RWPE2 (cell line): ENCODE measurements around the gene ZFY.

ENCODE experiments used
- ATAC-seq: fragments of 200-7000 bp; cut with Tn5 transposase; 3 replicates; pipeline ENCODE4 v1.9.1; 2021; ENCODE audit warnings: low read depth
- DNase-seq: peaks from one replicate; pipeline ENCODE4 v3.0.0-alpha.2; 2020; ENCODE audit warnings: low spot score
- H3K27ac ChIP-seq: fragments of 450-650 bp; 2 replicates; pipeline ENCODE4 v1.5.1; 2017; ENCODE audit warnings: mild to moderate bottlenecking; ENCODE audit not compliant: poor library complexity, severe bottlenecking
- H3K27me3 ChIP-seq: fragments of 250-450 bp; sonication (Bioruptor Pico); 2 replicates; pipeline ENCODE4 v1.5.1; 2021; ENCODE audit warnings: mild to moderate bottlenecking, moderate library complexity; ENCODE audit not compliant: insufficient read depth, poor library complexity, severe bottlenecking
- H3K36me3 ChIP-seq: fragments of 250-450 bp; sonication (Bioruptor Pico); 2 replicates; pipeline ENCODE4 v1.5.1; 2020; ENCODE audit warnings: low read depth, mild to moderate bottlenecking, moderate library complexity
- H3K4me1 ChIP-seq: fragments of 250-450 bp; sonication (Bioruptor Pico); 2 replicates; pipeline ENCODE4 v1.5.1; 2021; ENCODE audit warnings: mild to moderate bottlenecking, moderate library complexity; ENCODE audit not compliant: insufficient read depth, poor library complexity, severe bottlenecking
- H3K4me3 ChIP-seq: fragments of 250-450 bp; sonication (Bioruptor Pico); 2 replicates; pipeline ENCODE4 v1.5.1; 2021; ENCODE audit warnings: mild to moderate bottlenecking, moderate library complexity; ENCODE audit not compliant: severe bottlenecking
- H3K9me3 ChIP-seq: fragments of 250-450 bp; sonication (Bioruptor Pico); 2 replicates; pipeline ENCODE4 v1.5.1; 2021; ENCODE audit warnings: mild to moderate bottlenecking, moderate library complexity; ENCODE audit not compliant: severe bottlenecking
- CTCF ChIP-seq: fragments of 450-650 bp; IDR thresholded peaks from one replicate; pipeline ENCODE4 v1.5.1; 2017; ENCODE audit warnings: mild to moderate bottlenecking, moderate library complexity; ENCODE audit not compliant: poor library complexity, severe bottlenecking

Gene ZFY

DNA sequence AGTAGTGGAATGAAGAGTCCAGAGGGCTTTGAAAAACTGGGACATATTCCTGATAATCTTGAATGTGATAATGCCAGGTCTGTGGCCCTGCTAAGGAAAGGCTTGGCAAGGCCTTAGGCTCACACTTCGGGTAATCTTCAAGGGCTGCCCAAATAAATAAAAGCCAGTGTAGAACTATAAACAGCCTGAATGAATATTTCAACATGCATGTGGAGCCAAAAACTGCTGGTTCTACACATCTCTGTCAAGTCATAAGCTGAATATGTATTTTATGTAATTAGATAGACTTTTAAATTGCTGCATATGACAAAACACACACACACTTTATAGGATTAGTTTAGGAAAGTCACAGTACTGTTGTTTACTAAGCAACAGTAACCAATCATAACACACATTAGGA, 30.4 kb downstream of the ZFY start:
- Histone ChIP-seq H3K9me3 (peaks cover 2% of the 10 kb centered on the region), H3K27ac (no peak overlapping the region), H3K27me3 (no peaks in the 10 kb centered on the region), H3K4me1 (peaks cover 11% of the 10 kb centered on the region), H3K4me3 (no peak overlapping the region), H3K36me3 (peaks cover 31% of the 10 kb centered on the region)
- no peak for TF ChIP-seq CTCF
- DNase-seq (no peak), ATAC-seq (no peak)

DNA sequence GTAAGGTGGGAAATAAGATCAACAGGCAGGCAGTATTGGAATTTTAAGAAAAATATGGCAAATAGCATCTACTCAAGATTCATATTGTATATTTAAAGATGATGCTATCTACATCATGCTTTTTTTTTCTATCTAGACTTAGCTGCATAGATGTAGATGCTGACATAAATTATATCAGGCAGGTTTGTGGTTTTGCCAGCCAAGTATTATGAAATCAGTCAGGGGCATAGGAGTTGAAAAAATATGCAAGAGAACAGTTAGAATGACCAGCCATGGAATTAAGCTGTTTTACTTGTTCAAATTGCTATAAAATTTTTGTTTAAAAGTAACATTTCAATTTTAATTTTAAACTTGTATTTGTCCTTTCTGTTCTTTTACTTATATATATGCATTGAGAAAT, 34.4 kb downstream of the ZFY start:
- no peak overlapping the region for H3K4me3 ChIP-seq
- H3K4me1 ChIP-seq, result peaks cover 28% of the 10 kb centered on the region
- H3K27ac ChIP-seq, result no peak overlapping the region
- ATAC-seq (no peak), DNase-seq (no peak)
- peaks cover 18% of the 10 kb centered on the region for H3K36me3 ChIP-seq
- no peaks in the 10 kb centered on the region for H3K27me3 ChIP-seq
- peaks cover 2% of the 10 kb centered on the region for H3K9me3 ChIP-seq
- no peak for TF ChIP-seq CTCF

DNA sequence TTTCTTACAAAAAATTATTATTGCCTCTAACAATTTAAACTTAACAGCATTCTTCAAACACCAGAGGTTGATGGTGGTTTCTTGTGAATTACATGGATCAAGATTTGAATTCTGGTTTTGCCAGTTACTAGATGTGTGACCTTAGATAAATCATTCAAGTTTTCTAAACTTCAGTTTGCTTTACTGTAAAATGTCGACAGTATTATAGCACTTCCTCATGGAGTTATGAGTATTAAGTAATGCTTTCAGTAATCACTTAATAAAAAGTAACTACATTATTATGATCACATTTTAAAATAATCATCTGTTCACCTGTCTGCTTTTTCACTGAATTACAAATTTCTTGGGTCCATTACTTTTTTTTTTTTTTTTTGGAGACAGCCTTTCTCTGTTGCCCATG, 37.5 kb downstream of the ZFY start:
- ATAC-seq (no peak), DNase-seq (no peak)
- Histone ChIP-seq H3K9me3 (peaks cover 2% of the 10 kb centered on the region), H3K36me3 (peaks cover 40% of the 10 kb centered on the region), H3K4me1 (peaks cover 28% of the 10 kb centered on the region), H3K4me3 (no peak overlapping the region), H3K27me3 (no peaks in the 10 kb centered on the region), H3K27ac (peak overlapping the region; percentile 27)
- no peak for TF ChIP-seq CTCF

DNA sequence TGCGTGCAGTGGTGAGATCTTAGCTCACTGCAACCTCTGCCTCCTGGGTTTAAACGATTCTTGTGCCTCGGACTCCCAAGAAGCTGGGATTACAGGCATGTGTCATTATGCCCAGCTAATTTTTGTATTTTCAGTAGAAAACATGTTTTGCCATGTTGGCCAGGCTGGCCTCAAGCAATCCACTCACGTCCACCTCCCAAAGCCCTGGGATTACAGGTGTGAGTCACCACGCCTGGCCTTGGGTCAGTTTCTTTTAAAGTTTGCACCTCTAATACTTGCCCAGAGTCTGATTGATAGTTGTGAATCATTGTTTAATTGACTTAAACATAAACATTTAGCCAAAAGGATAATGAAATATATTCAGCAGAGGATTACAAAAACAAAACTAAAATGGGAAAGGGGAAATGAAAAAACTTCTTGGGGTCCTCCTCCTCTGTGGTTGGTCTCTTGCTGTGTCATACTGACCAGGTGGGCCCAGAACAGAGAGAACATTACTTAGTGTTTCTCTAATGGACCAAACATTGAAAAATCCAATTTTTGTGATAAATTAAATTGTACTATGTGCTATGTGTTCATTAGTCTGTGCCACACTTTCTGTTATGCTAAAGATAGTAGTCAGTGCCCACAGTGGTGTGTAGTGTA, 38.0 kb downstream of the ZFY start:
- DNase-seq (peak; percentile 53), ATAC-seq (peak; percentile 90)
- Histone ChIP-seq H3K27me3 (no peaks in the 10 kb centered on the region), H3K9me3 (peaks cover 2% of the 10 kb centered on the region), H3K27ac (peak overlapping the region; percentile 27), H3K4me1 (peaks cover 28% of the 10 kb centered on the region), H3K4me3 (no peak overlapping the region), H3K36me3 (peaks cover 45% of the 10 kb centered on the region)
- no peak for TF ChIP-seq CTCF

DNA sequence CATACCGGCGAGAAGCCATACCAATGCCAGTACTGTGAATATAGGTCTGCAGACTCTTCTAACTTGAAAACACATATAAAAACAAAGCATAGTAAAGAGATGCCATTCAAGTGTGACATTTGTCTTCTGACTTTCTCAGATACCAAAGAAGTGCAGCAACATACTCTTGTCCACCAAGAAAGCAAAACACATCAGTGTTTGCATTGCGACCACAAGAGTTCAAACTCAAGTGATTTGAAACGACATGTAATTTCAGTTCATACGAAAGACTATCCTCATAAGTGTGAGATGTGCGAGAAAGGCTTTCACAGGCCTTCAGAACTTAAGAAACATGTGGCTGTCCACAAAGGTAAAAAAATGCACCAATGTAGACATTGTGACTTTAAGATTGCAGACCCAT, 44.1 kb downstream of the ZFY start:
- H3K4me3 ChIP-seq, result no peak overlapping the region
- peaks cover 63% of the 10 kb centered on the region for H3K36me3 ChIP-seq
- no peak for TF ChIP-seq CTCF
- H3K27me3 ChIP-seq, result no peaks in the 10 kb centered on the region
- no peaks in the 10 kb centered on the region for H3K9me3 ChIP-seq
- H3K27ac ChIP-seq, result no peak overlapping the region
- H3K4me1 ChIP-seq, result no peaks in the 10 kb centered on the region
- DNase-seq (no peak), ATAC-seq (no peak)
